ENCODE measurements around the gene USP35. TPM values are rescaled to one million over a fixed set of nuclear protein-coding genes. Genes with fewer than 3 reads are reported as not detected.

Gene USP35
- total and polyA plus RNA-seq, 12 donors, result 13.6 to 75.9 (median 32.1) TPM

DNA sequence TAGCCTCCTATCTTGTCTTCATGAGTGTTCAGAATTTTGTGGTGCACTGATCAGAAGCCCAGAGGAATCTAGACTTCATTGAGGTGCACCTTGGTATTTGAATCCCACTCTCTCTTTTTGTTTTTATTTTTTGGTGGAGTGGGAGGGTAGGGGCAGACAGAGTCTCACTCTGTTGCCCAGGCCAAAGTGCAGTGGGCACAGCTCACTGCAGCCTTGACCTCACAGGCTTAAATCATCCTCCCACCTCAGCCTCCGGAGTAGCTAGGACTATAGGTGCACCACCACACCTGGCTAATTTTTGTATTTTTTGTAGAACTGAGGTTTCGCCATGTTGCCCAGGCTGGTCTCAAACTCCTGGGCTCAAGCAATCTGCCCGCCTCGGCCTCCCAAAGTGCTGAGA lies 38.4 kb upstream of the USP35 start:
- WGBS, 4 donors, result 58 to 76% (median 63%) methylated on average over 3 to 4 of the region's 4 CpGs
- Histone ChIP-seq H3K27me3 (no peaks in the 10 kb centered on the region), H3K4me3 (no peak overlapping the region), H3K36me3 (replicated peaks in 1 of 2) (no peaks in the 10 kb centered on the region), H3K9me3 (replicated peaks in 1 of 3) (no peaks in the 10 kb centered on the region), H3K4me1 (replicated peaks in 1 of 2) (peaks cover 0 to 25% of the 10 kb centered on the region in 2 donors), H3K27ac (peak overlapping the region in 3 of 5 donors; percentile 4 to 60 (median 26))
- intact Hi-C loops (cut with DNase I), result no loop called here
- TF ChIP-seq POLR2A (IDR thresholded peaks at IDR 0.05), result no peak
- TF ChIP-seq, protein P1, sequence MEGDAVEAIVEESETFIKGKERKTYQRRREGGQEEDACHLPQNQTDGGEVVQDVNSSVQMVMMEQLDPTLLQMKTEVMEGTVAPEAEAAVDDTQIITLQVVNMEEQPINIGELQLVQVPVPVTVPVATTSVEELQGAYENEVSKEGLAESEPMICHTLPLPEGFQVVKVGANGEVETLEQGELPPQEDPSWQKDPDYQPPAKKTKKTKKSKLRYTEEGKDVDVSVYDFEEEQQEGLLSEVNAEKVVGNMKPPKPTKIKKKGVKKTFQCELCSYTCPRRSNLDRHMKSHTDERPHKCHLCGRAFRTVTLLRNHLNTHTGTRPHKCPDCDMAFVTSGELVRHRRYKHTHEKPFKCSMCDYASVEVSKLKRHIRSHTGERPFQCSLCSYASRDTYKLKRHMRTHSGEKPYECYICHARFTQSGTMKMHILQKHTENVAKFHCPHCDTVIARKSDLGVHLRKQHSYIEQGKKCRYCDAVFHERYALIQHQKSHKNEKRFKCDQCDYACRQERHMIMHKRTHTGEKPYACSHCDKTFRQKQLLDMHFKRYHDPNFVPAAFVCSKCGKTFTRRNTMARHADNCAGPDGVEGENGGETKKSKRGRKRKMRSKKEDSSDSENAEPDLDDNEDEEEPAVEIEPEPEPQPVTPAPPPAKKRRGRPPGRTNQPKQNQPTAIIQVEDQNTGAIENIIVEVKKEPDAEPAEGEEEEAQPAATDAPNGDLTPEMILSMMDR (IDR thresholded peaks at IDR 0.05), result no peak
- DNase-seq, result peak in 1 of 7 donors; percentile 5

DNA sequence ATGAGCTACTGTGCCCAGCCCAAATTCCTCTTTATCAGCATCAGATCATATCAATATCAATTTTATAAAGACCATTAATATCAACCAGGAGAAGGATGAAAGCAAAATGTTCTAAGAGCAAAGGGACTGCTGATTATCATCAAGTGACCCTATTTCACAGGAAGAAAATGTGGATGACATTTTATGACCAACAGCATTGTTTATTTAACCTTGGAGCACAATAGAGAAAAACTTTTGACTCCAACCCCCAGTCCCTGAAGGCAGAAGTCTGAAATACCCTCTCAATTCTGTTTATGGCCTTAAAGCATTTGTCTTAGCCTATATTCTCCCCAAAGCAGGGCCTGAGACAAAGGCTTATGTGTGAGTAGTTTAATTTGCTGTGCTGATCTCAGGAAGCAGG lies 38.0 kb upstream of the USP35 start:
- Histone ChIP-seq H3K27ac (peak overlapping the region in 2 of 5 donors; percentile 26 to 60), H3K36me3 (replicated peaks in 1 of 2) (no peaks in the 10 kb centered on the region), H3K27me3 (no peaks in the 10 kb centered on the region), H3K4me1 (replicated peaks in 1 of 2) (peaks cover 0 to 21% of the 10 kb centered on the region in 2 donors), H3K4me3 (no peak overlapping the region), H3K9me3 (replicated peaks in 1 of 3) (no peaks in the 10 kb centered on the region)
- no peak for DNase-seq
- TF ChIP-seq, protein P1 (IDR thresholded peaks at IDR 0.05), result no peak
- TF ChIP-seq POLR2A (IDR thresholded peaks at IDR 0.05), result no peak
- intact Hi-C loops (cut with DNase I), result no loop called here

GRCh38 chr11:78151804-78152203 lies 36.9 kb upstream of the USP35 start:
- H3K27ac ChIP-seq, result no peak overlapping the region
- no peak for TF ChIP-seq POLR2A (IDR thresholded peaks at IDR 0.05)
- TF ChIP-seq, protein P1 (IDR thresholded peaks at IDR 0.05), result no peak
- H3K4me3 ChIP-seq, result no peak overlapping the region
- no peaks in the 10 kb centered on the region for H3K36me3 ChIP-seq (replicated peaks in 1 of 2)
- intact Hi-C loops (cut with DNase I), result no loop called here
- no peak for DNase-seq
- H3K9me3 ChIP-seq (replicated peaks in 1 of 3), result no peaks in the 10 kb centered on the region
- peaks cover 0 to 18% of the 10 kb centered on the region in 2 donors for H3K4me1 ChIP-seq (replicated peaks in 1 of 2)
- no peaks in the 10 kb centered on the region for H3K27me3 ChIP-seq

GRCh38 chr11:78156127-78156844 lies 32.4 kb upstream of the USP35 start:
- H3K36me3 ChIP-seq (replicated peaks in 1 of 2), result no peaks in the 10 kb centered on the region
- DNase-seq, result no peak
- whole genome bisulfite sequencing, 4 donors, result 68 to 80% (median 74%) methylated on average over 6 of the region's 6 CpGs
- TF ChIP-seq POLR2A (IDR thresholded peaks at IDR 0.05), result no peak
- TF ChIP-seq, protein P1 (IDR thresholded peaks at IDR 0.05), result no peak
- no peaks in the 10 kb centered on the region for H3K9me3 ChIP-seq (replicated peaks in 1 of 3)
- H3K4me1 ChIP-seq (replicated peaks in 1 of 2), result no peaks in the 10 kb centered on the region
- no peak overlapping the region for H3K4me3 ChIP-seq
- H3K27me3 ChIP-seq, result no peaks in the 10 kb centered on the region
- intact Hi-C loops (cut with DNase I), result no loop called here
- no peak overlapping the region for H3K27ac ChIP-seq

All from adrenal gland (tissue), 12 donors.